Endodermal cell (in vitro differentiated cells): ENCODE measurements around the gene GRK1. TPM values are rescaled to one million over a fixed set of nuclear protein-coding genes. Genes with fewer than 3 reads are reported as not detected.

Experiments used
- DNase-seq: peaks from one replicate; pipeline ENCODE4 v3.0.0-alpha.2; 2017
- H3K27ac ChIP-seq: 2 replicates; pipeline ENCODE4 v1.5.1; 2013; ENCODE audit warnings: mild to moderate bottlenecking, low read depth, low read length, moderate library complexity
- H3K27me3 ChIP-seq: 2 replicates; pipeline ENCODE4 v1.6.1; 2013; ENCODE audit warnings: mild to moderate bottlenecking, low read length, moderate library complexity; ENCODE audit not compliant: insufficient read depth, control insufficient read depth, poor library complexity, severe bottlenecking
- H3K36me3 ChIP-seq: 2 replicates; pipeline ENCODE4 v1.7.0; 2013; ENCODE audit warnings: mild to moderate bottlenecking, low read length, moderate library complexity; ENCODE audit not compliant: control insufficient read depth, insufficient read depth
- H3K4me1 ChIP-seq: one replicate; pipeline ENCODE4 v1.7.0; 2013; ENCODE audit warnings: low read length; ENCODE audit not compliant: control insufficient read depth, insufficient read depth
- H3K4me3 ChIP-seq: 2 replicates; pipeline ENCODE4 v1.5.1; 2013; ENCODE audit warnings: mild to moderate bottlenecking, low read length, moderate library complexity
- H3K9ac ChIP-seq: 2 replicates; pipeline ENCODE4 v1.6.1; 2013; ENCODE audit warnings: mild to moderate bottlenecking, low read length, moderate library complexity; ENCODE audit not compliant: poor library complexity, severe bottlenecking; ENCODE audit errors: extremely low read depth
- H3K9me3 ChIP-seq: 2 replicates; pipeline ENCODE4 v1.6.1; 2013; ENCODE audit warnings: mild to moderate bottlenecking, low read length, moderate library complexity; ENCODE audit not compliant: control insufficient read depth
- H3K27ac Mint-ChIP-seq: 2 replicates; pipeline ENCODE4 v1.8.0; 2020; ENCODE audit warnings: mixed read lengths
- H3K27me3 Mint-ChIP-seq: 2 replicates; pipeline ENCODE4 v1.8.0; 2021; ENCODE audit warnings: mild to moderate bottlenecking, mixed read lengths; ENCODE audit not compliant: insufficient read depth
- H3K36me3 Mint-ChIP-seq: 2 replicates; pipeline ENCODE4 v1.8.0; 2020; ENCODE audit warnings: low read depth, mixed read lengths
- H3K4me1 Mint-ChIP-seq: 2 replicates; pipeline ENCODE4 v1.8.0; 2020; ENCODE audit warnings: mixed read lengths
- H3K4me3 Mint-ChIP-seq: 2 replicates; pipeline ENCODE4 v1.8.0; 2020; ENCODE audit warnings: mild to moderate bottlenecking, moderate library complexity, mixed read lengths
- H3K9me3 Mint-ChIP-seq: 2 replicates; pipeline ENCODE4 v1.8.0; 2020; ENCODE audit warnings: mild to moderate bottlenecking, mixed read lengths
- WGBS, 2 experiments: methylation state at CpG; one replicate each; pipeline versions ENCODE4 v1.1.5 to v1.1.7; 2013; ENCODE audit warnings: missing lambda C conversion rate in 2 of 2, mixed read lengths in 1 of 2; ENCODE audit not compliant: insufficient coverage in 1 of 2, insufficient read length in 1 of 2; 5-methylcytosine and 5-hydroxymethylcytosine counted together
- total RNA-seq, 2 donors: library from RNA; stranded (reverse); fragmentation: NEBNext Ultra II Directional in 1 of 2; extraction: Animal tissue kit (Norgen Biotek cat#: 25700) in 1 of 2; gene quantifications; 2 replicates in 1 of 2; 3 replicates in 1 of 2; pipeline ENCODE4 v1.2.1, GENCODE V29; 2021
- TF ChIP-seq, protein P1 (sequence below): fragments of 200-600 bp; sonication (generic); conservative IDR thresholded peaks from 2 replicates; pipeline ENCODE4 v1.5.0; 2021; ENCODE audit warnings: antibody characterized with exemption, mild to moderate bottlenecking

The GRK1 gene
- total RNA-seq, 2 donors from 2014 or later: 1.7 to 2.5 TPM

DNA sequence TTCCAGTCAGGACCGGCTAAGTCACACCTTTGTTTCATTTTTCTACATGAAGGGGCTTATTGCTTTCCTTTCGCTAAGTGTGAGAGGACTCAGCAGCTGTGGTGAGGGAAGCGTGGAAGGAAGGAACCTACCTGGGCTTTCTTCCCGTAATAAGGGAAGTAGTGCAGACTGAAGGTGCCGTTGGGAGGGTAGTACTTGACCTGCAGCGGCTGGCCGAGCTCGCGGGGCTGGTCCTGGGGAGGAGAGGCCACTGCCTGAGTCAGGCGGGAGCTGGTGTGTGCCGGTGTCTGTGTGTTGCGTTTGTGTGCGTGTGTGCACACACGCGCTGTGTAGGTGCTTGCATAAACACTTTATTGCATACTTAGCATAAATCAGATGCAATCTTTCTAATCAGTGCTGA is 16.7 kb upstream of the GRK1 start:
- Mint-ChIP-seq H3K36me3 (peaks cover 25% of the 10 kb centered on the region), H3K27me3 (peaks cover 7% of the 10 kb centered on the region), H3K4me3 (no peak overlapping the region), H3K4me1 (peaks cover 5% of the 10 kb centered on the region), H3K9me3 (peaks cover 14% of the 10 kb centered on the region), H3K27ac (no peak overlapping the region)
- TF ChIP-seq, protein P1, sequence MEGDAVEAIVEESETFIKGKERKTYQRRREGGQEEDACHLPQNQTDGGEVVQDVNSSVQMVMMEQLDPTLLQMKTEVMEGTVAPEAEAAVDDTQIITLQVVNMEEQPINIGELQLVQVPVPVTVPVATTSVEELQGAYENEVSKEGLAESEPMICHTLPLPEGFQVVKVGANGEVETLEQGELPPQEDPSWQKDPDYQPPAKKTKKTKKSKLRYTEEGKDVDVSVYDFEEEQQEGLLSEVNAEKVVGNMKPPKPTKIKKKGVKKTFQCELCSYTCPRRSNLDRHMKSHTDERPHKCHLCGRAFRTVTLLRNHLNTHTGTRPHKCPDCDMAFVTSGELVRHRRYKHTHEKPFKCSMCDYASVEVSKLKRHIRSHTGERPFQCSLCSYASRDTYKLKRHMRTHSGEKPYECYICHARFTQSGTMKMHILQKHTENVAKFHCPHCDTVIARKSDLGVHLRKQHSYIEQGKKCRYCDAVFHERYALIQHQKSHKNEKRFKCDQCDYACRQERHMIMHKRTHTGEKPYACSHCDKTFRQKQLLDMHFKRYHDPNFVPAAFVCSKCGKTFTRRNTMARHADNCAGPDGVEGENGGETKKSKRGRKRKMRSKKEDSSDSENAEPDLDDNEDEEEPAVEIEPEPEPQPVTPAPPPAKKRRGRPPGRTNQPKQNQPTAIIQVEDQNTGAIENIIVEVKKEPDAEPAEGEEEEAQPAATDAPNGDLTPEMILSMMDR: no peak
- peaks cover 4% of the 10 kb centered on the region for H3K9me3 ChIP-seq
- no peaks in the 10 kb centered on the region for H3K4me1 ChIP-seq
- H3K36me3 ChIP-seq: no peaks in the 10 kb centered on the region
- no peaks in the 10 kb centered on the region for H3K27me3 ChIP-seq
- 95 to 96% methylated on average over 10 to 15 of the region's 15 CpGs for WGBS, 2 experiments
- DNase-seq: peak; percentile 44
- H3K27ac ChIP-seq: no peak overlapping the region
- no peak overlapping the region for H3K9ac ChIP-seq
- H3K4me3 ChIP-seq: no peak overlapping the region

DNA sequence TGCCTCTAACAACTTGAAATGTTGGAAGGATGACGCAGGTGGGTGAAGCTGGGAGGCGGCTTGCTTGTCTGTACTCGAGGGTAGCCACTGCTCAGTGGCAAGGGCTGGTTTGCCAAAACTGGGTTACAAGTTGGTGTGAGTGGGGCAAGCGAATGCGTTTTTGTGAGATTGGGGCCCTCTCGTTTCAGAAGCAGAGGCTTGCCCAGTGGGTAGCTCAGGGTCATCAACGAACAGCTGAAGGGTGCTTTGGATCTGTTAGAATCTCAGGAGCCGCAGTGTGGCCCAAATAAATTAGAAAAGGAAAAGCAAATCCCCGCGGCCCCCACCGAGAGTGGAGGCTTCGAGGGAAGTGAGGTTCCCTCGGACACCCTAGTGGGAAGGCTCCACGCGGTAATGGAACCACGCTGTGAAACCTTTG is 16.3 kb upstream of the GRK1 start:
- H3K36me3 ChIP-seq: no peaks in the 10 kb centered on the region
- no peaks in the 10 kb centered on the region for H3K9me3 ChIP-seq
- no peak overlapping the region for H3K4me3 ChIP-seq
- no peak overlapping the region for H3K27ac ChIP-seq
- no peaks in the 10 kb centered on the region for H3K4me1 ChIP-seq
- DNase-seq: no peak
- H3K4me1 Mint-ChIP-seq: peaks cover 5% of the 10 kb centered on the region
- no peak overlapping the region for H3K9ac ChIP-seq
- H3K27me3 ChIP-seq: no peaks in the 10 kb centered on the region
- H3K4me3 Mint-ChIP-seq: no peak overlapping the region
- TF ChIP-seq, protein P1: no peak
- 95 to 96% methylated on average over 15 to 16 of the region's 16 CpGs for WGBS, 2 experiments
- H3K27ac Mint-ChIP-seq: no peak overlapping the region
- peaks cover 7% of the 10 kb centered on the region for H3K27me3 Mint-ChIP-seq
- H3K9me3 Mint-ChIP-seq: peaks cover 9% of the 10 kb centered on the region
- H3K36me3 Mint-ChIP-seq: peaks cover 20% of the 10 kb centered on the region

DNA sequence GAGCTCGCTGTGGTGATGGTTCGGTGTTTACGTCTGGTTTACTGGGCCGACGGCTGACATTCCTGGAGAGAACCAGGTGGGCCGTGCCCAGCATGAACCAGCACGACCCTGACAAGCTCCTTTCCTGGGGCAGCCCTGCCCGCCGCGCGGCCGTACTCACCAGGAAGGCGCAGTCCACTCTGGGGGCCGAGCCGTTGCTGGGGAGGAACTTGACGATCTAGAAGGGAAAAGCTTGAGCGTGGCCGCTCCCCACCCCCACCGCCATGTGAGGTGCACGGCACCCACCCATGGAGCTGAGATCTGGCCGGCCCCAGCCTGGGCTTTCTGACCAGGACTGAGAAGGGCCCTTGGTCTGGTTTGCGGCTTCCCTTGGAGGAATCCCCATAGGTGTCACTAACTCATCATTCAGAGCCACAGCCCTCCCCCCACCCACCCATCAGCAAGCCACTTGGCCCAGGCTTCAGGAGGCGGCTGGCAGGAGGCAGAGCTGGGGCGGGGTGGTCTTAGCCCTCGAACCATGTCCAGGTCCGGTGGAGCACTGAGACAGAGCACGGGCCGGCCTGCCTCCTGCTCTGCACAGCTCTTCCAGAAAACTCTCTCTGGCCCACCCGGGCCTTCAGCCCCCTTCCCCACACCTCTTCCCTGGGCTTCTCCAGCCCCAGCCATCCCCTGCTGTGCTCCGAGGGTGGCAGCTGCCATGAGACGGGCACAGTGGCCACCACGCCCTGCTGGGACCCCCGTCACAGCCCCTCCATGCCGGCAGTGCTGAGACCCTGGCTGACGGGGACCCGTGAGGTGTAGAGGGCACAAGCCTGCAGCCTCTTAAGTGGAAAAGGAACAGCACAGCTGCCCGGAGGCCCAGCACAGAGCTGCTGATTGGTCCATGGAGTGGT is 15.3 kb upstream of the GRK1 start:
- Mint-ChIP-seq H3K4me3 (no peak overlapping the region), H3K27me3 (peaks cover 7% of the 10 kb centered on the region), H3K27ac (no peak overlapping the region), H3K9me3 (peaks cover 7% of the 10 kb centered on the region), H3K36me3 (peaks cover 17% of the 10 kb centered on the region), H3K4me1 (peaks cover 5% of the 10 kb centered on the region)
- H3K9me3 ChIP-seq: no peaks in the 10 kb centered on the region
- 94 to 98% methylated on average over 23 to 37 of the region's 37 CpGs for WGBS, 2 experiments
- H3K36me3 ChIP-seq: no peaks in the 10 kb centered on the region
- no peak overlapping the region for H3K4me3 ChIP-seq
- H3K4me1 ChIP-seq: no peaks in the 10 kb centered on the region
- no peak overlapping the region for H3K27ac ChIP-seq
- TF ChIP-seq, protein P1: no peak
- no peak overlapping the region for H3K9ac ChIP-seq
- peak; percentile 41 for DNase-seq
- H3K27me3 ChIP-seq: no peaks in the 10 kb centered on the region
